Measurements from ENCODE around the gene PRR22. TPM values are rescaled to one million over a fixed set of nuclear protein-coding genes. Genes with fewer than 3 reads are reported as not detected.
"Not testable (repeated sequence)": the region's sequence is repeated elsewhere in the genome, so short reads cannot be mapped to it uniquely, and the experiment has no call there.

The PRR22 gene
- total RNA-seq, 1 donor = 0.09 TPM

- no peak overlapping the region for H3K4me3 ChIP-seq (ENCODE audit: low read depth, low read length)
- TF ChIP-seq CTCF (IDR thresholded peaks at IDR 0.05; ENCODE audit: insufficient read depth, low read length) = no peak
- DNase-seq (ENCODE audit: low read depth) = no peak
These were observed 877 bp upstream of the PRR22 start for GRCh38 chr19:5785423-5785822.

- DNase-seq (ENCODE audit: low read depth) = no peak
- TF ChIP-seq CTCF (IDR thresholded peaks at IDR 0.05; ENCODE audit: insufficient read depth, low read length) = no peak
- no peak overlapping the region for H3K4me3 ChIP-seq (ENCODE audit: low read depth, low read length)
These were observed 1.3 kb downstream of the PRR22 start for GRCh38 chr19:5782945-5783919.

DNA sequence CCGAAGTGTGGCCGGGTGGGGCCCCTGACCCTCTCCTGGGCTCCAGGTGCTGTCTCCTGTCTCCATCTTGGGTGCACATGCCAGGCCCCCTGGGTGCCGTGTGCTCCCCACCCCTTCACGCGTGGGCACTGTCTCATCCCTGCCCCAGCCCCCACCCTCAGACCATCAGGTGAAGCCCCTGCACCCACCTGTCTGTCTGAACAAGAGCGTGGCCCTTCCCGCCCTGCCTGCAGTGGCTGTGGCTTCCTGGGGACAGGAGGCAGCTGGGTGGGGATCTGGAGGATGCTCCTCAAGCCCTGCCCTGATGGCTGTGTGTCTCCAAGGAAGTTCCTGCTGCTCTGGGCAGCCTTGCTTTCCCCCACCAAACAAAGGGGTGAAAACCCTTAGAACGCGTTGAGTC lies 2.2 kb downstream of the PRR22 start:
- no peak for TF ChIP-seq CTCF (IDR thresholded peaks at IDR 0.05; ENCODE audit: insufficient read depth, low read length)
- no peak for DNase-seq (ENCODE audit: low read depth)

DNA sequence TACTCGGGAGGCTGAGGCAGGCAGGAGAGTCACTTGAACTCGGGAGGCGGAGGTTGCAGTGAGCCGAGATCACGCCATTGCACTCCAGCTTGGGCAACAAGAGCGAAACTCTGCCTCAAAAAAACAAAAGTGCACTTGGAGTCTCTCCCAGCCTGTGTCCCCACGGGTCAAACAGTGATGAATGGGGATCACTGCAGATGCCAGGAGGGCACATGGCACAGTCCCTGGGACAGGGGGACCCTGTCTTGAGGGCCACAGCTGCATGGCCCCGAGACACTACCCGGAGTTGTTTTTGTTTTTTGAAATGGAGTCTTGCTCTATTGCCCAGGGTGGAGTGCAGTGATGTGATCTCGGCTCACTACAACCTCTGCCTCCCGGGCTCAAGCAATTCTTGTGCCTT lies 3.6 kb downstream of the PRR22 start:
- not testable (repeated sequence) for H3K4me3 ChIP-seq (ENCODE audit: low read depth, low read length)

More for the DNA sequence above, 2.2 kb downstream of the PRR22 start:
- H3K4me3 ChIP-seq (ENCODE audit: low read depth, low read length) = no peak overlapping the region

GRCh38 chr19:5778402-5778801 lies 6.1 kb downstream of the PRR22 start:
- no peak overlapping the region for H3K4me3 ChIP-seq (ENCODE audit: low read depth, low read length)
- no peak for TF ChIP-seq CTCF (IDR thresholded peaks at IDR 0.05; ENCODE audit: insufficient read depth, low read length)
- DNase-seq (ENCODE audit: low read depth) = no peak

More for the DNA sequence above, 3.6 kb downstream of the PRR22 start:
- not testable (repeated sequence) for DNase-seq (ENCODE audit: low read depth)

- no peak for TF ChIP-seq CTCF (IDR thresholded peaks at IDR 0.05; ENCODE audit: insufficient read depth, low read length)
- H3K4me3 ChIP-seq (ENCODE audit: low read depth, low read length) = no peak overlapping the region
- DNase-seq (ENCODE audit: low read depth) = peak; percentile 42
These were observed 8.8 kb downstream of the PRR22 start for GRCh38 chr19:5775668-5776309.

DNA sequence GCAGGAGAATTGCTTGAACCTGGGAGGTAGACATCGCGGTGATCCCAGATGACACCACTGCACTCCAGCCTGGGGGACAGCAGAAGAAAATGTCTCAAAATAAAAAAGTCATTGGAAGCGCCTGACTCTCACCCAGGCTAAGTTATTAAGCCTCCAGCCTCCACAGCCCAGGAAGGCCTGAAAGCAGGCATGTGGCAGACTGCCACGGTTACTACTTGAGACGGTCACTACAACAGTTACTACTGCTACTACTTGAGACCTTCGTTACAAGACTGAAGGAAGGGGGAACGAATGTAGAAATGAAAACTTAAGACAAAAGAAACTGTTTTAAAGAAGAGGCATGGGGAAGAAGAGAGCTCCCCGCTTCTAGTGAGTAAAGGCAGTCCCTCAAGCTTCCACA lies 9.6 kb downstream of the PRR22 start:
- H3K4me3 ChIP-seq (ENCODE audit: low read depth, low read length) = no peak overlapping the region
- TF ChIP-seq CTCF (IDR thresholded peaks at IDR 0.05; ENCODE audit: insufficient read depth, low read length) = no peak
- no peak for DNase-seq (ENCODE audit: low read depth)
